Measurements from ENCODE around the gene CDC45. TPM values are rescaled to one million over a fixed set of nuclear protein-coding genes. Genes with fewer than 3 reads are reported as not detected.

Gene CDC45
- total RNA-seq, 4 donors from 2014 or later = 3.4 to 16.7 (median 9.1) TPM

- no peak overlapping the region for H3K4me3 ChIP-seq
- no peak overlapping the region for H3K27ac ChIP-seq
- H3K9me3 ChIP-seq = no peaks in the 10 kb centered on the region
- no peaks in the 10 kb centered on the region for H3K36me3 ChIP-seq
- no peak for TF ChIP-seq CTCF (IDR thresholded peaks at IDR 0.05)
- TF ChIP-seq POLR2A (IDR thresholded peaks at IDR 0.05) = no peak
- no peak for DNase-seq
- no peaks in the 10 kb centered on the region for H3K27me3 ChIP-seq
- WGBS, 2 donors = 90% methylated on average over 10 of the region's 10 CpGs
- intact Hi-C loops (cut with DNase I) = no loop called here
- H3K4me1 ChIP-seq = no peaks in the 10 kb centered on the region
These were observed 26.5 kb downstream of the CDC45 start for GRCh38 chr22:19506212-19506611.

- Histone ChIP-seq H3K9me3 (no peaks in the 10 kb centered on the region), H3K27me3 (no peaks in the 10 kb centered on the region), H3K4me1 (no peaks in the 10 kb centered on the region), H3K4me3 (no peak overlapping the region), H3K27ac (no peak overlapping the region), H3K36me3 (no peaks in the 10 kb centered on the region)
- TF ChIP-seq POLR2A (IDR thresholded peaks at IDR 0.05) (no peak), CTCF (IDR thresholded peaks at IDR 0.05) (no peak)
- DNase-seq = no peak
- intact Hi-C loops (cut with DNase I) = no loop called here
- 97 to 98% methylated on average over 4 of the region's 4 CpGs for WGBS, 2 donors
These were observed 27.8 kb downstream of the CDC45 start for GRCh38 chr22:19507534-19507861.

GRCh38 chr22:19508024-19508776, 28.5 kb downstream of the CDC45 start:
- DNase-seq = no peak
- Histone ChIP-seq H3K27me3 (no peaks in the 10 kb centered on the region), H3K27ac (no peak overlapping the region), H3K4me3 (no peak overlapping the region), H3K36me3 (no peaks in the 10 kb centered on the region), H3K4me1 (no peaks in the 10 kb centered on the region), H3K9me3 (no peaks in the 10 kb centered on the region)
- intact Hi-C loops (cut with DNase I) = no loop called here
- TF ChIP-seq CTCF (IDR thresholded peaks at IDR 0.05) (no peak), POLR2A (IDR thresholded peaks at IDR 0.05) (no peak)
- WGBS, 2 donors = 87 to 91% methylated on average over 3 to 8 of the region's 10 CpGs

- no peak for TF ChIP-seq POLR2A (IDR thresholded peaks at IDR 0.05)
- TF ChIP-seq CTCF (IDR thresholded peaks at IDR 0.05) = no peak
These were observed 29.5 kb downstream of the CDC45 start for GRCh38 chr22:19509191-19509590.

GRCh38 chr22:19509923-19510322, 30.2 kb downstream of the CDC45 start:
- no peaks in the 10 kb centered on the region for H3K9me3 ChIP-seq
- no peak overlapping the region for H3K4me3 ChIP-seq
- no peaks in the 10 kb centered on the region for H3K4me1 ChIP-seq
- no peak overlapping the region for H3K27ac ChIP-seq
- H3K36me3 ChIP-seq = no peaks in the 10 kb centered on the region
- WGBS, 2 donors = 96 to 100% methylated on average over 2 of the region's 2 CpGs
- no peak for TF ChIP-seq POLR2A (IDR thresholded peaks at IDR 0.05)
- TF ChIP-seq CTCF (IDR thresholded peaks at IDR 0.05) = no peak
- intact Hi-C loops (cut with DNase I) = loop anchor here (10.0 kb wide), 1 partner anchor 105 kb away; no protein-coding TSS in a partner anchor
- DNase-seq = no peak
- no peaks in the 10 kb centered on the region for H3K27me3 ChIP-seq

More at GRCh38 chr22:19509191-19509590, 29.5 kb downstream of the CDC45 start:
- no peaks in the 10 kb centered on the region for H3K36me3 ChIP-seq
- no peaks in the 10 kb centered on the region for H3K4me1 ChIP-seq
- no peak for DNase-seq
- intact Hi-C loops (cut with DNase I) = no loop called here
- no peaks in the 10 kb centered on the region for H3K27me3 ChIP-seq
- no peaks in the 10 kb centered on the region for H3K9me3 ChIP-seq
- 53 to 70% methylated on average over 3 of the region's 3 CpGs for WGBS, 2 donors
- H3K27ac ChIP-seq = no peak overlapping the region
- no peak overlapping the region for H3K4me3 ChIP-seq
